Measurements from ENCODE around the gene PAPPA2.
"Not testable (repeated sequence)": the region's sequence is repeated elsewhere in the genome, so short reads cannot be mapped to it uniquely, and the experiment has no call there.

PAPPA2 gene

GRCh38 chr1:176552217-176552991, 89.4 kb downstream of the PAPPA2 start:
- DNase-seq: no peak

DNA sequence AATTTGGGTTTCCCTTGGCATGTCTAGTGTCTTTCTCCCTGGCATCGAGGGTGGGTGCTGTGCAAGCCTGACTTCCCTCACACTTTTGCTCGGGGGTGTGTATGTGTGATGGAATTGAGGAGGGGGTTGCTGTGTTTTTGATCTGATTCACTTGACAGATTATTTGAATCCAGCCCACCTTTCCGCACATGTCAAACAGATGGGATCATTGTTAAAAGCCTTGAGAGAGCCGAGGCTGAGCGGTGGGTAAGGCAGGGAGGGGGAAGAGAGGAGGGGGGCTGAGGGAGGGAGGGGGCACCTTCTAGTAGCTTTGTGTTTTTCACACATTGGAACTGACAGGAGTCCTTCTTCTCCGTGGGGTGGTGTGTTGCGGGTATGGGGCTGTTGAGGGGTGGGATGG, 90.0 kb downstream of the PAPPA2 start:
- DNase-seq: no peak

- no peak for DNase-seq
These were observed 93.3 kb downstream of the PAPPA2 start for GRCh38 chr1:176556288-176556687.

DNA sequence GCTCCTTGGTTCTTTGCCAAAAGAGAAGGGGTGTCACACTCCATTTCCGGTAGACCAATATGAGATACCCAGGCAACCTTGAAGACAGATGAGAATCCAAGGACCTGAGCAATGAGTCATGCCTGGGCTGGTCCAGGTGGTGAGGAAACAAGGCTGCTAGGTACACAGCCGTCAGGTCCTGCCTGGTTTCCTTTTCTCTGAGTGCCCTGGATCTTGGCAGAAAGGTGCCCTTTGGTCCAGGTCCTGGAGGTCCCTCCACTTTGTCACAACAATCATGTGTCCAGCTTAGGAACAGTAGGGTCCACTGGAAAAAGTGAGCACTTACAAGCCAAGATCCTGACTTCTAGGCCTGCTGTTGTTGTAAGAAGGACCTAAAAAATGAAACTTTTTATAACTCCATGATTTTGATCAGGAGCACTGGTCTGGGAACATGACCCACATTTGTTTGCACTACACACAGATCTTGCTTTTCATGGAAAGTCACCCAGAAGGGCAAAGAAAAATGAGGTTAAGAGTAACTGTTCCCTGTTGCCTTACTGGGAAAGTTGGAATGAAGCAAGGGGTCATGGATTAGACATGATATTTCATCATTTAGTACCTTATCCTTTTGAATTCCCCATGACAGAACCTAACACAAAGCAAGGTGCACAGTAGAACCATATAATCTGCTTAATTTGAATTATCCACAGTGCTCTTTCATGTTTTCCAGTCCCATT, 94.7 kb downstream of the PAPPA2 start:
- no peak for DNase-seq

DNA sequence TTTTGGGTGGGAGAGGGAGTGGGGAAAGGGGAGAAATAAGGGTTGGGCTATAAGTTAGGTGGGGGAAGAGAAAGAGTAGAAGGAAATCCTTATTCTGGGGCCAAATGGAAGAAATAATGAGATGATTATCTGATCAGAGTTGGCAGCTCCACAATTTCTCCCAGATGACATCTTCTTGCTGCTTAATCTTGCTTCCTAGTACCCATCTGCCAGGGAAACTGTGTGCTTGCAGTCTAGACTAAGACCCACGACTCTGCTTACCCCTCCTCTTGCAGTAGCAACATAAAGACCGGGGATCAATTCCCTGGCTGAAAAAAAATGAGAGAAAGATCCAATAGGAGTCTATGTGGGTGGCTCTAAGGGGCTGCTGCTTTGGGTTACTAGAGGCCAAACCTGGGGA, 95.6 kb downstream of the PAPPA2 start:
- peak; percentile 35 for DNase-seq

- DNase-seq: no peak
These were observed 96.5 kb downstream of the PAPPA2 start for GRCh38 chr1:176559474-176559873.

- DNase-seq: no peak
These were observed 96.9 kb downstream of the PAPPA2 start for GRCh38 chr1:176559878-176560277.

GRCh38 chr1:176560681-176561080, 97.7 kb downstream of the PAPPA2 start:
- DNase-seq: no peak

- not testable (repeated sequence) for DNase-seq
These were observed 98.8 kb downstream of the PAPPA2 start for GRCh38 chr1:176561761-176562160.

GRCh38 chr1:176566004-176566975, 103.3 kb downstream of the PAPPA2 start:
- no peak for DNase-seq

GRCh38 chr1:176567190-176567794, 104.3 kb downstream of the PAPPA2 start:
- DNase-seq: no peak

DNA sequence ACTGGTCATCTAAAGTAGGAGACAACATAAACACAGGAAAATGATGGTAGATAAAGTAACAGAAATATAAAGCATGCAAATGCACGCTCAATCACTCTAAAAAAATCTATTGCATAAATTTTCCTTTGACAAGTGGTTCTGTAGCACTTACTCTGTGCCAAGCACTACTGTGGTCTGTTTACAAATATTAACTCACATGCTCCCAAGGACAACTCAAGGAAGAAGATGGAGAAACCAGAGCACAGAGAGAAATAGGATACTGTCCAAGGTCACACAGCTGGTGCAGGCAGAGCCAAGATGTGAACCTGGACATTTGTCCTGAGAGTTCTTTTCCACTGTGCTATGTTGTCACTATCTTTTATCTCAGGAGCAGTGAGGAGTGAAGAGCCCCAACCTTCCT, 105.2 kb downstream of the PAPPA2 start:
- DNase-seq: no peak

GRCh38 chr1:176574756-176575155, 111.8 kb downstream of the PAPPA2 start:
- no peak for DNase-seq

GRCh38 chr1:176575991-176576390, 113.0 kb downstream of the PAPPA2 start:
- DNase-seq: no peak

GRCh38 chr1:176576670-176577069, 113.7 kb downstream of the PAPPA2 start:
- no peak for DNase-seq

DNA sequence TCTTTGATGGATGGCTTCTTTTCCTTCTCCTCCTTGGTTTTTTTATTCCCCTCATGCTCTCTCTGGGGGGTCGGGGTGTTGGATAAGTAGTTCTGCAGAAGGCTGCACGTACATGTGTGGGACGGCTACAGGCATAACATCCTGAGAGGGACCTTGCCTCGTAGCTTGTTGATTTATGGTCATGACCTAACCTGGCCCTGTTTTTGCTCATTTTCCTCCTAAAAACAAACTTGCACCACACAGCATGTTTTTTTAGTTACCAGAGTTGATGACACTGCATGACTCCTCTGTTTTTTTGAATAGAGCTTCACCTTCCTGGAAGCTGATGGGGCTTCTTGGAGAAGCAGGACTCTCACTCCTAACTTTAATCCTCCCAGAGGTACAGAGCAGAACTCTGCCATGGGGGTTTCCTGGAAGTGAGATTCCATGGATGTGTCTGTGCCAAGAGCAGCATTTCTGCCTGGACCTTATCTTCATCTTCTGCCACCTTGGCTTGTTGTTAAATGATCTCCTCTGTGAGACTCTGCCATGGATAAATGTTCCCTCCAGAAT, 114.7 kb downstream of the PAPPA2 start:
- no peak for DNase-seq

- no peak for DNase-seq
These were observed 116.1 kb downstream of the PAPPA2 start for GRCh38 chr1:176579087-176579486.

GRCh38 chr1:176595217-176595616, 132.2 kb downstream of the PAPPA2 start:
- DNase-seq: no peak

DNA sequence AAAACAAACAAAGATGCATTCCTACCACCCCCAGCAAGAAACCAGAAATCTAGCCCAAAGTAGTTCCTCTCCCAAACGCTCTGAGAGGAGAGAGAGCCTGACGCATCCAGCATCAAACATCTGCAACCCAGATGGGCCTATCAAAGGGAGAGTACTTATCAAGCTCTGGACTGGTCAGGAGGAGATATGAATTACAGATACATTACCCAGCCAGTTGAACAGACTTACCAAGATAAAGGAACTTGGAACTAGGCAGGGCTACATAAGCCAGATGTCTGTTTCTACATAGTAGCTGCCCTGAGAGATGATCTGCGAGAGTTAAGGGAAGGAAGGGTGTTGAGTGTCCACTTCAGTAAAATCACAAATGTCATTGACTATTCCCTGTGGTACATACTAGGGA, 138.4 kb downstream of the PAPPA2 start:
- no peak for DNase-seq

DNA sequence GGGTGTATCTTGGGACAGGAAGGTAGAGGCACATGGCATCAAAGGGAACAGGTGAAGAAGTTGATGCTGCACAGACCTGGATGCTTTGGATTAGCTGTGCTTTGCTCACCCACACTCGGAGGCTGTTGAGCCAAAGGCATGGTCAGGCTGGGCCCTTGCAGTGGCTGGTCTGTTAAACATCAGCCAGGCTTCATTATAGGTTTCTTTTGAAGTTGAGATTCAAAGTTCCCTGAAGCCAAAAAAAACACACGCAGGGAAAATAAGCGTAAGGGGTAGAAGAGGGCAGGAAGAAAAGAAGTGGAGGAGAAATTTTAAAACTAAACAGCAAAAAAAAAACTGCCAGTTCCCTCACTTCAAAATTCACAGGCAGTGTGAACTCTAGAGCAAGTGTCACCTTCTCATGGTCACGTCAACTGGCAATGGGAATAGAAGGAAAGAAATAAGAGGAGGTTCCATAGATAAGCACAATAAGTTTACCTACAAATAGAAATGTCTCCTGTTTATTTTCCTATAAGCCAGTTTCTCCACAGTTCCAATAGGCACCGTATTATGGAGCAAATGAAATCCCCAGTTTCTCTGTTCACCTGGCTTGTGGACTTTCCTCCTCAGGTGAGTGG, 139.5 kb downstream of the PAPPA2 start:
- DNase-seq: no peak

GRCh38 chr1:176603696-176604095, 140.7 kb downstream of the PAPPA2 start:
- no peak for DNase-seq

GRCh38 chr1:176604461-176604860, 141.5 kb downstream of the PAPPA2 start:
- no peak for DNase-seq
